Ishikawa (cell line): ENCODE results near the gene LDLRAP1.

Source experiments
- CEBPB ChIP-seq: IDR thresholded peaks from 2 replicates; pipeline ENCODE4 v1.6.1; 2012
- CREB1 ChIP-seq: IDR thresholded peaks from 2 replicates; pipeline ENCODE4 v1.6.1; 2012; ENCODE audit warnings: low read depth
- EGR1 ChIP-seq: IDR thresholded peaks from 2 replicates; pipeline ENCODE4 v1.6.1; 2012
- EP300 ChIP-seq: IDR thresholded peaks from 2 replicates; pipeline ENCODE4 v1.6.1; 2012; ENCODE audit warnings: borderline replicate concordance
- FOXM1 ChIP-seq: IDR thresholded peaks from 2 replicates; pipeline ENCODE4 v1.6.1; 2012; ENCODE audit warnings: low read depth, borderline replicate concordance
- MAX ChIP-seq: IDR thresholded peaks from 2 replicates; pipeline ENCODE4 v1.6.1; 2012
- NFIC ChIP-seq: IDR thresholded peaks from 2 replicates; pipeline ENCODE4 v1.6.1; 2012
- RAD21 ChIP-seq: IDR thresholded peaks from 2 replicates; pipeline ENCODE4 v1.6.1; 2012; ENCODE audit warnings: low read depth
- TAF1 ChIP-seq: IDR thresholded peaks from 2 replicates; pipeline ENCODE4 v1.6.1; 2012; ENCODE audit warnings: low read depth, mild to moderate bottlenecking
- TCF12 ChIP-seq: IDR thresholded peaks from 2 replicates; pipeline ENCODE4 v1.6.1; 2012; ENCODE audit warnings: low read depth
- TEAD4 ChIP-seq: IDR thresholded peaks from 2 replicates; pipeline ENCODE4 v1.6.1; 2012
- YY1 ChIP-seq: IDR thresholded peaks from 2 replicates; pipeline ENCODE4 v1.6.1; 2012; ENCODE audit warnings: low read depth
- ZBTB7A ChIP-seq: IDR thresholded peaks from 2 replicates; pipeline ENCODE4 v1.6.1; 2012; ENCODE audit warnings: low read depth
- TF ChIP-seq, protein P1 (sequence below): IDR thresholded peaks from 2 replicates; pipeline ENCODE4 v1.6.1; 2012
- TF ChIP-seq, protein P2 (sequence below): IDR thresholded peaks from 2 replicates; pipeline ENCODE4 v1.6.1; 2012; ENCODE audit warnings: low read depth, mild to moderate bottlenecking

LDLRAP1 gene

GRCh38 chr1:25559031-25559430 is 15.6 kb downstream of the LDLRAP1 start:
- no peak for TF ChIP-seq CEBPB
- no peak for TF ChIP-seq TCF12
- TF ChIP-seq CREB1: no peak
- TF ChIP-seq NFIC: no peak
- TF ChIP-seq, protein P1, sequence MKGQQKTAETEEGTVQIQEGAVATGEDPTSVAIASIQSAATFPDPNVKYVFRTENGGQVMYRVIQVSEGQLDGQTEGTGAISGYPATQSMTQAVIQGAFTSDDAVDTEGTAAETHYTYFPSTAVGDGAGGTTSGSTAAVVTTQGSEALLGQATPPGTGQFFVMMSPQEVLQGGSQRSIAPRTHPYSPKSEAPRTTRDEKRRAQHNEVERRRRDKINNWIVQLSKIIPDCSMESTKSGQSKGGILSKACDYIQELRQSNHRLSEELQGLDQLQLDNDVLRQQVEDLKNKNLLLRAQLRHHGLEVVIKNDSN: no peak
- no peak for TF ChIP-seq TAF1
- TF ChIP-seq FOXM1: no peak
- no peak for TF ChIP-seq EP300
- TF ChIP-seq ZBTB7A: no peak
- no peak for TF ChIP-seq TEAD4
- no peak for TF ChIP-seq EGR1
- no peak for TF ChIP-seq MAX
- no peak for TF ChIP-seq RAD21
- TF ChIP-seq, protein P2, sequence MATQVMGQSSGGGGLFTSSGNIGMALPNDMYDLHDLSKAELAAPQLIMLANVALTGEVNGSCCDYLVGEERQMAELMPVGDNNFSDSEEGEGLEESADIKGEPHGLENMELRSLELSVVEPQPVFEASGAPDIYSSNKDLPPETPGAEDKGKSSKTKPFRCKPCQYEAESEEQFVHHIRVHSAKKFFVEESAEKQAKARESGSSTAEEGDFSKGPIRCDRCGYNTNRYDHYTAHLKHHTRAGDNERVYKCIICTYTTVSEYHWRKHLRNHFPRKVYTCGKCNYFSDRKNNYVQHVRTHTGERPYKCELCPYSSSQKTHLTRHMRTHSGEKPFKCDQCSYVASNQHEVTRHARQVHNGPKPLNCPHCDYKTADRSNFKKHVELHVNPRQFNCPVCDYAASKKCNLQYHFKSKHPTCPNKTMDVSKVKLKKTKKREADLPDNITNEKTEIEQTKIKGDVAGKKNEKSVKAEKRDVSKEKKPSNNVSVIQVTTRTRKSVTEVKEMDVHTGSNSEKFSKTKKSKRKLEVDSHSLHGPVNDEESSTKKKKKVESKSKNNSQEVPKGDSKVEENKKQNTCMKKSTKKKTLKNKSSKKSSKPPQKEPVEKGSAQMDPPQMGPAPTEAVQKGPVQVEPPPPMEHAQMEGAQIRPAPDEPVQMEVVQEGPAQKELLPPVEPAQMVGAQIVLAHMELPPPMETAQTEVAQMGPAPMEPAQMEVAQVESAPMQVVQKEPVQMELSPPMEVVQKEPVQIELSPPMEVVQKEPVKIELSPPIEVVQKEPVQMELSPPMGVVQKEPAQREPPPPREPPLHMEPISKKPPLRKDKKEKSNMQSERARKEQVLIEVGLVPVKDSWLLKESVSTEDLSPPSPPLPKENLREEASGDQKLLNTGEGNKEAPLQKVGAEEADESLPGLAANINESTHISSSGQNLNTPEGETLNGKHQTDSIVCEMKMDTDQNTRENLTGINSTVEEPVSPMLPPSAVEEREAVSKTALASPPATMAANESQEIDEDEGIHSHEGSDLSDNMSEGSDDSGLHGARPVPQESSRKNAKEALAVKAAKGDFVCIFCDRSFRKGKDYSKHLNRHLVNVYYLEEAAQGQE: no peak
- no peak for TF ChIP-seq YY1

- TF ChIP-seq EP300: no peak
- TF ChIP-seq TCF12: no peak
- TF ChIP-seq, protein P2: no peak
- TF ChIP-seq, protein P1: no peak
- no peak for TF ChIP-seq NFIC
- no peak for TF ChIP-seq FOXM1
- TF ChIP-seq MAX: no peak
- TF ChIP-seq TAF1: no peak
- TF ChIP-seq YY1: no peak
- TF ChIP-seq RAD21: no peak
- TF ChIP-seq CEBPB: no peak
- no peak for TF ChIP-seq CREB1
- TF ChIP-seq EGR1: no peak
These were observed 16.6 kb downstream of the LDLRAP1 start for GRCh38 chr1:25560001-25560400.

DNA sequence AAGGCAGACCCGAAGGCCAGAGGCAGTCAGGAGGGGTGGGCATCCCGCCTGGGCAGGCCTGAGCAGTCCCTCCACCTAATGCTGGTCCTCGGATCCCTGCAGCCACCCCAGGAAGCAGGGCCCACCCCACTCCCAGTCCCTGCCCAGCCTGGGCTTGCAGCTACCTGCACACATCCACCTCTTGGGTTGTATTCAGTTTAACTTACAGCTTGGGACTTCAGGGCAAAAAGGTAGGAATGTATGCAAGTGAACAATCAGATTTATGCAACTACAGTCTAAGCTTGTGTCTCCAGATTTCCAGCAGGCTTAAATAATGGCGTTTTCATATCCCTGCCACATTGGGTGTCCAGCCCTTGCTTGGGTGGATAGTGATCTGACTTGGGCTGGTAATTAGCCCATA is 17.4 kb downstream of the LDLRAP1 start:
- TF ChIP-seq FOXM1 (no peak), CEBPB (no peak)

DNA sequence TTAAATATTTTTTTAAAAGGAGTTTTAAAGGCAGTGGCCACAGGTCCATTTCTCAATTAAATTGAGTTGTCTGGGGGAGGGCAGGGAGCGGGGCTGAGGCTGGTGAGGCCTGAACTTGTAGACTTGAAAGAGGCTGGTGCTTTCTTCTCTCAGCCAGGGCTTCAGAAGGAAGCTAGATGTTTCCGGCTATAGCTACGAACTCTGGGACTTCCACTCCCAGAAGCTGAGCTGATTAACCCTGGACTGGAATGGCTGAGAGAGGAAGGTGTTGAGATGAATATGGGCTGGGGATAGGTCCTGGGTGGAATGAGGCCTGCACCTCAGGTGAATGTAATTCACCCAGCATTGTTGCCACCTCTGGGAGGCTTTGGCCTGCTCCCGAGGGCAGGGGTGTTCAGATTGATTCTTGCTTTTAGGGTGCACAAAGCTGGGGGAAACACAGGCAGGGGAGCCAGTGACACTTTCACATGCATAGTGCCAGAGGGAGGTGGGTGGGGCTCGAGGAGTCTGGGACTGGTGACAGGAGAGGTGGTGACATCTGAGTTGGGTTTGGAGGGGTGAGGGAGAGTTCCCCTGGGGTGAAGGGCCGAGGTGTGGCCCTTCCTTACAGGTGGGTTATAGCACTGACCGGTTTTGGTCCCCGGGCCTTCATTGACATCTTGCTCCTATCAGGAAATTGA is 18.2 kb downstream of the LDLRAP1 start:
- TF ChIP-seq CREB1 (no peak), TCF12 (no peak)
- TF ChIP-seq, protein P1: no peak
- TF ChIP-seq, protein P2: no peak
